Right lobe of liver (tissue), 4 donors: Measurements from ENCODE around the gene TMEM44.

Source experiments
- CTCF ChIP-seq, 4 donors: fragments of 200-600 bp in 3 of 4; fragments of 450-650 bp in 1 of 4; IDR thresholded peaks; one replicate each; pipeline versions ENCODE4 v1.5.1 to v1.8.0; 2016 to 2022; ENCODE audit warnings: antibody characterized with exemption in 4 of 4, mild to moderate bottlenecking in 2 of 4
- POLR2A ChIP-seq: fragments of 450-650 bp; IDR thresholded peaks from one replicate; pipeline ENCODE4 v1.6.1; 2017; ENCODE audit warnings: antibody characterized with exemption, mild to moderate bottlenecking
- donor health status: DM: no; HTN: no; CAD: no.
- donor health status: DM: no; HTN: no; CAD: no.
- donor health status: DM: no; HTN: yes; CAD: no.

- TF ChIP-seq CTCF (IDR thresholded peaks at IDR 0.05) (no peak), POLR2A (no peak)
Observed at GRCh38 chr3:194642769-194643168, 9.6 kb upstream of the TMEM44 start.
